ENCODE measurements around the gene PARD3.
A peak's percentile ranks its signal among the peaks of the same experiment; 100 is the strongest.

DNA sequence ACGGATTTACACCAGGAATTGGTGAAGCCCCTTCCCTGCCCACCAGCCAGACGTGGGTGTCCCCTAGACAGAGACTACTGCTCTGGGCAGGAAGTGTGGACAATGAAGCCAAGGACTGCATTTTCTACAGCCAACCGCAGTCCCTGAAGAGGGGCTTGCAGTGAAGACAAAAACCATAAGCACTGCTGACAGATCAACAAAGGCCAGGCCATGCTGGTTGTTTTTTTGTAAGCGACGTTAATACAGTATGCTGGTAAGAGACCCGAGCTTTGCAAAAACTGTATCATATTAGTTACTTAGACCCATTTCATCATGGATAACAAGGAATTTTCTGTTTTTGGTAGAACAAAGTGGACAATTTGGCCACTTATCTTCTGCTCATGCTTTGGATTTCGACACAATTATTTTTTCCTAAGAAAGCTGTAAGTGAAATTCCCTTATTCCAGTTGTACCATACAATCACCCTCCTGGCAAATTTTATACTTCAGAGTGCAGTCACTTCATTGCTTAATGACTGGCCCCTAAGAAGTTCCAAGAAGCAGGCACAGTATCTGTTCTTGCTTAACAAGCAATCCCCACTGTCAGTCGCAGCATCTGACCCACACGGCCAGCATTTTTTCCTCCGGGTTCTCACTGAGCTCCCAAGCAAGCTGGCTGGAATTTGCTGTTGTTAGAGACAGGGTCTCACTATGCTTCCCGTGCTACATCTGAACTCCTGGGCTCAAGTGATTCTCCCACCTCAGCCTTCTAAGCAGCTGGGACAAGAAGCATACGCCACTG is 163.5 kb downstream of the PARD3 start:
- TF ChIP-seq, protein P1, sequence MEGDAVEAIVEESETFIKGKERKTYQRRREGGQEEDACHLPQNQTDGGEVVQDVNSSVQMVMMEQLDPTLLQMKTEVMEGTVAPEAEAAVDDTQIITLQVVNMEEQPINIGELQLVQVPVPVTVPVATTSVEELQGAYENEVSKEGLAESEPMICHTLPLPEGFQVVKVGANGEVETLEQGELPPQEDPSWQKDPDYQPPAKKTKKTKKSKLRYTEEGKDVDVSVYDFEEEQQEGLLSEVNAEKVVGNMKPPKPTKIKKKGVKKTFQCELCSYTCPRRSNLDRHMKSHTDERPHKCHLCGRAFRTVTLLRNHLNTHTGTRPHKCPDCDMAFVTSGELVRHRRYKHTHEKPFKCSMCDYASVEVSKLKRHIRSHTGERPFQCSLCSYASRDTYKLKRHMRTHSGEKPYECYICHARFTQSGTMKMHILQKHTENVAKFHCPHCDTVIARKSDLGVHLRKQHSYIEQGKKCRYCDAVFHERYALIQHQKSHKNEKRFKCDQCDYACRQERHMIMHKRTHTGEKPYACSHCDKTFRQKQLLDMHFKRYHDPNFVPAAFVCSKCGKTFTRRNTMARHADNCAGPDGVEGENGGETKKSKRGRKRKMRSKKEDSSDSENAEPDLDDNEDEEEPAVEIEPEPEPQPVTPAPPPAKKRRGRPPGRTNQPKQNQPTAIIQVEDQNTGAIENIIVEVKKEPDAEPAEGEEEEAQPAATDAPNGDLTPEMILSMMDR (IDR thresholded peaks at IDR 0.05), result no peak
- TF ChIP-seq POLR2A (IDR thresholded peaks at IDR 0.05), result no peak
- peak in 1 of 2 donors; percentile 11 for TF ChIP-seq EP300 (IDR thresholded peaks at IDR 0.05)
